GM12892 (cell line): Measurements from ENCODE around the gene BTBD7.

Experiments
- POLR2A ChIP-seq: IDR thresholded peaks from 2 replicates; pipeline ENCODE4 v1.6.1; 2011; ENCODE audit warnings: low read depth, low read length, control low read depth
- POLR2AphosphoS5 ChIP-seq: IDR thresholded peaks from 2 replicates; pipeline ENCODE4 v1.6.1; 2011; ENCODE audit warnings: low read depth, low read length, control low read depth

DNA sequence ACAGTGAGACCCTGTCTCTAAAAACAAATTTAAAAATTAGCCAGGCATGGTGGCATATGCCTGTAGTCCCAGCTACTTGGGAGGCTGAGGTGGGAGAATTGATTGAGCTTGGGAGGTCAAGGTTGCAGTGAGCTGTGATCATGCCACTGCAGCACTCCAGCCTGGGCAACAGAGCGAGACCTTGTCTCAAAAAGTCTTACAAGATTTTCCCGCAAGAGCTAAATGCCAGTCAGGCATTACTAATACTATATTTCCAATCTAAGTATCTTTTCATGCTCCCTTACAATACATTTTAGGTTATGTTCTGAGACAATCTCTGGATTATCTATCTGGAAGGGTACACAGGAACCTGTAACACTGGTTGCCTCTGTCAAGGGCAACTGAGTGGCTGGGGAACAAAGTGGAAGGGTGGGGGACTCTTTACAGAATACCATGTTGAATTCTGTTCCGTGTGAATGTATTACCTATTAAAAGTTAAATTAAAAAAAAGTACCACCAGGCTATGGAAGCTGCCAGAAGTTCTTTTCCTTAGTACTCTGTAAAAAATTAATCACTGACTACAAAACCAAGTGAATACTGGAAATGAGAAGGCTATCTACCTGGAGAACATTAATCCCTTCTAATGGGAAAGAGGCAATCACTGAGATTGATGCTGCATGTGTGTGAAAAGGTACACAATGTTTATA, 56.7 kb downstream of the BTBD7 start:
- no peak for TF ChIP-seq POLR2A
- no peak for TF ChIP-seq POLR2AphosphoS5
